H9 (cell line): ENCODE measurements around the gene CSF1R. TPM values are rescaled to one million over a fixed set of nuclear protein-coding genes. Genes with fewer than 3 reads are reported as not detected.

Experiments used
- DNase-seq: peaks from one replicate; pipeline ENCODE4 v3.0.0-alpha.2; 2017
- H2AFZ ChIP-seq: one replicate; pipeline ENCODE4 v1.6.1; 2013; ENCODE audit warnings: mild to moderate bottlenecking, low read length, control low read depth, moderate library complexity
- H2AK5ac ChIP-seq: 2 replicates; pipeline ENCODE4 v1.6.1; 2013; ENCODE audit warnings: low read length, control low read depth, mixed read lengths; ENCODE audit not compliant: insufficient read length
- H2BK120ac ChIP-seq: one replicate; pipeline ENCODE4 v1.6.1; 2013; ENCODE audit warnings: low read depth, mild to moderate bottlenecking, low read length, control low read depth, inconsistent platforms; ENCODE audit not compliant: poor library complexity, severe bottlenecking
- H2BK12ac ChIP-seq: 2 replicates; pipeline ENCODE4 v1.6.1; 2013; ENCODE audit warnings: low read length, control low read depth, mixed read lengths, low read depth; ENCODE audit not compliant: insufficient read length
- H2BK15ac ChIP-seq: 2 replicates; pipeline ENCODE4 v1.6.1; 2013; ENCODE audit warnings: low read depth, low read length, control low read depth
- H2BK20ac ChIP-seq: one replicate; pipeline ENCODE4 v1.6.1; 2013; ENCODE audit warnings: low read depth, mild to moderate bottlenecking, low read length, control low read depth, inconsistent platforms; ENCODE audit not compliant: poor library complexity, severe bottlenecking
- H2BK5ac ChIP-seq: 2 replicates; pipeline ENCODE4 v1.6.1; 2013; ENCODE audit warnings: low read length, control low read depth, mixed read lengths; ENCODE audit not compliant: insufficient read length
- H3K14ac ChIP-seq: 2 replicates; pipeline ENCODE4 v1.6.1; 2013; ENCODE audit warnings: low read length, control low read depth; ENCODE audit not compliant: insufficient read depth
- H3K18ac ChIP-seq: 2 replicates; pipeline ENCODE4 v1.6.1; 2013; ENCODE audit warnings: low read depth, mild to moderate bottlenecking, mixed read lengths, low read length, control low read depth; ENCODE audit not compliant: insufficient read length
- H3K23ac ChIP-seq: 2 replicates; pipeline ENCODE4 v1.6.1; 2013; ENCODE audit warnings: low read length, control low read depth, mixed read lengths, low read depth; ENCODE audit not compliant: insufficient read length
- H3K23me2 ChIP-seq: 2 replicates; pipeline ENCODE4 v1.6.1; 2013; ENCODE audit warnings: low read depth, mild to moderate bottlenecking, mixed read lengths, low read length, control low read depth; ENCODE audit not compliant: insufficient read length, poor library complexity, severe bottlenecking
- H3K27ac ChIP-seq: 2 replicates; pipeline ENCODE4 v1.5.1; 2013; ENCODE audit warnings: low read length, control low read depth, mixed read lengths, low read depth; ENCODE audit not compliant: insufficient read length
- H3K27me3 ChIP-seq: 2 replicates; pipeline ENCODE4 v1.6.1; 2013; ENCODE audit warnings: low read length, control low read depth, inconsistent platforms; ENCODE audit not compliant: insufficient read depth
- H3K4ac ChIP-seq: 2 replicates; pipeline ENCODE4 v1.6.1; 2013; ENCODE audit warnings: low read depth, mild to moderate bottlenecking, control low read depth, inconsistent platforms, low read length, moderate library complexity
- H3K4me1 ChIP-seq: 2 replicates; pipeline ENCODE4 v1.6.1; 2013; ENCODE audit warnings: low read length, control low read depth, inconsistent platforms; ENCODE audit not compliant: insufficient read depth
- H3K4me2 ChIP-seq: 2 replicates; pipeline ENCODE4 v1.6.1; 2013; ENCODE audit warnings: low read length, control low read depth, mixed read lengths; ENCODE audit not compliant: insufficient read length, insufficient read depth
- H3K56ac ChIP-seq: 2 replicates; pipeline ENCODE4 v1.6.1; 2013; ENCODE audit warnings: low read depth, mild to moderate bottlenecking, mixed read lengths, low read length, control low read depth; ENCODE audit not compliant: insufficient read length
- H3K79me1 ChIP-seq: 2 replicates; pipeline ENCODE4 v1.6.1; 2013; ENCODE audit warnings: low read depth, mild to moderate bottlenecking, moderate library complexity, low read length, control low read depth, inconsistent platforms; ENCODE audit not compliant: insufficient read depth, poor library complexity, severe bottlenecking
- H3K79me2 ChIP-seq: 2 replicates; pipeline ENCODE4 v1.6.1; 2013; ENCODE audit warnings: low read length, control low read depth, inconsistent platforms; ENCODE audit not compliant: insufficient read depth
- H3K9ac ChIP-seq: 2 replicates; pipeline ENCODE4 v1.6.1; 2013; ENCODE audit warnings: low read length, control low read depth, mixed read lengths; ENCODE audit not compliant: insufficient read length; ENCODE audit errors: extremely low read depth
- H3K9me3 ChIP-seq: one replicate; pipeline ENCODE4 v1.6.1; 2013; ENCODE audit warnings: low read depth, low read length, inconsistent platforms; ENCODE audit not compliant: control insufficient read depth
- H3T11ph ChIP-seq: one replicate; pipeline ENCODE4 v1.6.1; 2013; ENCODE audit warnings: mild to moderate bottlenecking, low read length, control low read depth, inconsistent platforms
- H4K20me1 ChIP-seq: one replicate; pipeline ENCODE4 v1.6.1; 2013; ENCODE audit not compliant: control insufficient read depth, insufficient read length, insufficient read depth
- H4K5ac ChIP-seq: 2 replicates; pipeline ENCODE4 v1.6.1; 2013; ENCODE audit warnings: low read depth, mild to moderate bottlenecking, mixed read lengths, low read length, control low read depth; ENCODE audit not compliant: insufficient read length
- H4K8ac ChIP-seq: replicated peaks from 2 replicates; pipeline ENCODE4 v1.6.1; 2013; ENCODE audit warnings: low read length, control low read depth, mixed read lengths, low read depth; ENCODE audit not compliant: insufficient read length
- H4K91ac ChIP-seq: 2 replicates; pipeline ENCODE4 v1.6.1; 2013; ENCODE audit warnings: low read depth, mild to moderate bottlenecking, moderate library complexity, mixed read lengths, low read length, control low read depth; ENCODE audit not compliant: insufficient read length
- H3K27ac Mint-ChIP-seq, 3 experiments: 2 replicates in 2 of 3; 3 replicates in 1 of 3; pipeline ENCODE4 v1.8.0; 2020 to 2021; ENCODE audit warnings: mixed read lengths in 3 of 3, mild to moderate bottlenecking in 1 of 3, moderate library complexity in 1 of 3
- H3K27me3 Mint-ChIP-seq: 2 replicates; pipeline ENCODE4 v1.8.0; 2021; ENCODE audit warnings: low read depth, mild to moderate bottlenecking, moderate library complexity, mixed read lengths
- H3K36me3 Mint-ChIP-seq, 3 experiments: 2 replicates in 2 of 3; 3 replicates in 1 of 3; pipeline ENCODE4 v1.8.0; 2020 to 2021; ENCODE audit warnings: low read depth in 3 of 3, mixed read lengths in 3 of 3; ENCODE audit not compliant: insufficient read depth in 1 of 3
- H3K4me1 Mint-ChIP-seq, 2 experiments: 2 replicates each; pipeline ENCODE4 v1.8.0; 2020; ENCODE audit warnings: mixed read lengths in 2 of 2
- H3K4me3 Mint-ChIP-seq, 2 experiments: 2 replicates in 1 of 2; 3 replicates in 1 of 2; pipeline ENCODE4 v1.8.0; 2020 to 2021; ENCODE audit warnings: mild to moderate bottlenecking in 2 of 2, mixed read lengths in 2 of 2, moderate library complexity in 1 of 2
- H3K9me3 Mint-ChIP-seq, 2 experiments: 2 replicates in 1 of 2; 3 replicates in 1 of 2; pipeline ENCODE4 v1.8.0; 2020; ENCODE audit warnings: mild to moderate bottlenecking in 2 of 2, mixed read lengths in 2 of 2, moderate library complexity in 1 of 2
- CTCF ChIP-seq: fragments of 200-600 bp; sonication (generic); conservative IDR thresholded peaks from 3 replicates; pipeline ENCODE4 v1.8.0; 2021; ENCODE audit warnings: antibody characterized with exemption, mild to moderate bottlenecking
- WGBS: extraction: QIAGEN DNeasy Blood & Tissue Kit; methylation state at CpG from one replicate; pipeline ENCODE4 v1.1.7; 2013; ENCODE audit warnings: missing lambda C conversion rate, low lambda C conversion rate, mixed read lengths; ENCODE audit not compliant: insufficient read length; ENCODE audit errors: extremely low coverage; 5-methylcytosine and 5-hydroxymethylcytosine counted together
- total RNA-seq: library from RNA; stranded (reverse); gene quantifications from 2 replicates; pipeline ENCODE4 v1.2.1, GENCODE V29; 2021

CSF1R gene
- total RNA-seq, 1 experiment from 2014 or later = 0.13 TPM

GRCh38 chr5:150043657-150044328 is 42.6 kb downstream of the CSF1R start:
- no peak overlapping the region for H2BK120ac ChIP-seq
- Mint-ChIP-seq H3K9me3 (no peaks in the 10 kb centered on the region), H3K27me3 (no peaks in the 10 kb centered on the region), H3K4me1 (peaks cover 5 to 11% of the 10 kb centered on the region in 2 experiments), H3K4me3 (no peak overlapping the region), H3K36me3 (peaks cover 22 to 87% (median 69%) of the 10 kb centered on the region in 3 experiments; a peak in 6 of 7 replicates), H3K27ac (peak overlapping the region in 2 of 3 experiments; percentile 26 to 41; a peak in 2 of 7 replicates)
- no peak for DNase-seq
- H2BK12ac ChIP-seq = no peak overlapping the region
- no peak overlapping the region for H4K5ac ChIP-seq
- no peak overlapping the region for H3K56ac ChIP-seq
- WGBS = no CpG with 5 or more reads among the region's 4 CpGs
- H3K18ac ChIP-seq = no peak overlapping the region
- no peak for TF ChIP-seq CTCF
- no peak overlapping the region for H4K8ac ChIP-seq
- H3K4me2 ChIP-seq = no peak overlapping the region
- no peaks in the 10 kb centered on the region for H3K27me3 ChIP-seq
- H2BK15ac ChIP-seq = no peak overlapping the region
- H3K4me1 ChIP-seq = no peaks in the 10 kb centered on the region; the same call in 1 of the 2 replicates
- no peaks in the 10 kb centered on the region for H3K79me2 ChIP-seq
- H3T11ph ChIP-seq = no peak overlapping the region
- H3K23ac ChIP-seq = no peak overlapping the region
- no peaks in the 10 kb centered on the region for H3K79me1 ChIP-seq
- no peak overlapping the region for H2AK5ac ChIP-seq
- no peaks in the 10 kb centered on the region for H4K20me1 ChIP-seq
- H2BK5ac ChIP-seq = no peak overlapping the region
- H2BK20ac ChIP-seq = no peak overlapping the region
- H4K91ac ChIP-seq = no peak overlapping the region
- no peak overlapping the region for H3K14ac ChIP-seq
- H2AFZ ChIP-seq = no peak overlapping the region
- no peaks in the 10 kb centered on the region for H3K9me3 ChIP-seq
- H3K4ac ChIP-seq = no peak overlapping the region
- H3K27ac ChIP-seq = no peak overlapping the region
- no peaks in the 10 kb centered on the region for H3K23me2 ChIP-seq
- no peak overlapping the region for H3K9ac ChIP-seq
